Measurements from ENCODE around the gene CREG1.

The CREG1 gene

GRCh38 chr1:167545349-167545748 is 8.2 kb downstream of the CREG1 start:
- no peak overlapping the region for H2BK12ac ChIP-seq (ENCODE audit: low read length in 2 of 2)
- no peak overlapping the region for H3K18ac ChIP-seq (ENCODE audit: low read depth in 1 of 2, low read length in 2 of 2)
- H2BK15ac ChIP-seq (ENCODE audit: low read depth, poor library complexity, severe bottlenecking): no peak overlapping the region
- no peak overlapping the region for H2BK5ac ChIP-seq (ENCODE audit: low read depth, low read length, poor library complexity, severe bottlenecking)
- H3K4me1 ChIP-seq (ENCODE audit: control insufficient read depth, insufficient read depth, low read depth, low read length): peaks cover 2% of the 10 kb centered on the region
- H2AFZ ChIP-seq (ENCODE audit: low read depth, low read length): no peak overlapping the region
- H3K9me3 ChIP-seq (ENCODE audit: control insufficient read depth, low read length): no peaks in the 10 kb centered on the region
- no peak overlapping the region for H3K23ac ChIP-seq (ENCODE audit: low read length in 2 of 2)
- H3K36me3 ChIP-seq (ENCODE audit: control insufficient read depth in 1 of 2, insufficient read depth in 2 of 2, low read depth in 1 of 2, low read length in 2 of 2): peaks cover 0 to 44% of the 10 kb centered on the region in 2 experiments
- no peak overlapping the region for H3K4me3 ChIP-seq (ENCODE audit: insufficient read depth in 1 of 2, low read depth in 1 of 2, low read length in 2 of 2)
- no peak overlapping the region for H2AK5ac ChIP-seq (ENCODE audit: low read length, severe bottlenecking)
- H4K8ac ChIP-seq (ENCODE audit: low read length): no peak overlapping the region
- no peak overlapping the region for H4K91ac ChIP-seq (ENCODE audit: low read length)
- no peaks in the 10 kb centered on the region for H3K79me1 ChIP-seq (replicated peaks; ENCODE audit: low read length, poor library complexity, severe bottlenecking)
- H3K27ac ChIP-seq (ENCODE audit: low read length, poor library complexity, severe bottlenecking): no peak overlapping the region
- H3K27me3 ChIP-seq (ENCODE audit: control insufficient read depth in 1 of 2, insufficient read depth in 1 of 2, low read length in 2 of 2): no peaks in the 10 kb centered on the region
- no peak overlapping the region for H3K9ac ChIP-seq (ENCODE audit: low read length)
- no peak overlapping the region for H2BK120ac ChIP-seq (ENCODE audit: low read depth, low read length)
- WGBS: 76% methylated on average over 4 of the region's 4 CpGs
- no peak overlapping the region for H3K4me2 ChIP-seq (ENCODE audit: low read length, poor library complexity, severe bottlenecking)
- no peak for DNase-seq
- H3K14ac ChIP-seq (ENCODE audit: low read length in 2 of 2): no peak overlapping the region
- H3K4ac ChIP-seq (ENCODE audit: low read depth in 1 of 2, low read length in 2 of 2): no peak overlapping the region

DNA sequence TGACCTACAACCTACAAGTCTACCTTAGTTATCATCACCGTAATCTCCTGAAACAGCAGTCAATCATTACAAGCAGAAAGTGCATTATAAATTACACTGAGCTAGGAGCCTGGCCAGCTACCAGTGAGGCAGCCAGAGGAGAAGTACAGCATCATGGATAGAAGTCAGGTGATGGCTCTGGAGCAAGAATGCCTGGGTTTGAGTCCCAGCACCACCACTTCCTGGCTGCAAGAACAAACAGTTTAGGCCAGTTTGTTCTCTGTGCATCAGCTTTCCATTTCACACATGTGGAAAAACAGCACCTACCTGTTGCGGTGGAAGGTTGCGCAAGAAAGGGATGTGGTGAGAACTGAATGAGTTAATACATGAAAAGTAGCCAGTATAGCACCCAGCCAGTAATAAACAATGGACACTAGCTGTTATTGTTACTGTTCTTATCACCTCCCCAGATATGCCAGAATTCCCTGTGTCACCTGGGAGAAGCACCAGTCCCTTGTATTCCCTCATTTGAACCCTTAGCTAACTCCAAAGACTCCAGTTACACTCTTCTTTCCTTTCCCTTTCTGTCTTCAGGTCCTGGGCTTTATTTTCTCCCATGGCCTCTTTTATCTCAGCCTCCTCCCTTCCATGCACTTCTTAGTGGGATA is 9.0 kb downstream of the CREG1 start:
- no peak overlapping the region for H4K91ac ChIP-seq (ENCODE audit: low read length)
- no peak overlapping the region for H2BK12ac ChIP-seq (ENCODE audit: low read length in 2 of 2)
- H3K23ac ChIP-seq (ENCODE audit: low read length in 2 of 2): no peak overlapping the region
- H3K4me1 ChIP-seq (ENCODE audit: control insufficient read depth, insufficient read depth, low read depth, low read length): peaks cover 2% of the 10 kb centered on the region
- H2BK15ac ChIP-seq (ENCODE audit: low read depth, poor library complexity, severe bottlenecking): no peak overlapping the region
- no peaks in the 10 kb centered on the region for H3K9me3 ChIP-seq (ENCODE audit: control insufficient read depth, low read length)
- no CpG with 5 or more reads among the region's 3 CpGs for WGBS
- H2BK120ac ChIP-seq (ENCODE audit: low read depth, low read length): no peak overlapping the region
- no peak overlapping the region for H3K14ac ChIP-seq (ENCODE audit: low read length in 2 of 2)
- no peak for DNase-seq
- H3K27ac ChIP-seq (ENCODE audit: low read length, poor library complexity, severe bottlenecking): no peak overlapping the region
- H3K27me3 ChIP-seq (ENCODE audit: control insufficient read depth in 1 of 2, insufficient read depth in 1 of 2, low read length in 2 of 2): no peaks in the 10 kb centered on the region
- H2AK5ac ChIP-seq (ENCODE audit: low read length, severe bottlenecking): no peak overlapping the region
- H3K4ac ChIP-seq (ENCODE audit: low read depth in 1 of 2, low read length in 2 of 2): no peak overlapping the region
- H3K4me3 ChIP-seq (ENCODE audit: insufficient read depth in 1 of 2, low read depth in 1 of 2, low read length in 2 of 2): no peak overlapping the region
- no peak overlapping the region for H3K18ac ChIP-seq (ENCODE audit: low read depth in 1 of 2, low read length in 2 of 2)
- no peak overlapping the region for H3K4me2 ChIP-seq (ENCODE audit: low read length, poor library complexity, severe bottlenecking)
- H4K8ac ChIP-seq (ENCODE audit: low read length): no peak overlapping the region
- H3K9ac ChIP-seq (ENCODE audit: low read length): no peak overlapping the region
- H2AFZ ChIP-seq (ENCODE audit: low read depth, low read length): no peak overlapping the region
- peaks cover 0 to 44% of the 10 kb centered on the region in 2 experiments for H3K36me3 ChIP-seq (ENCODE audit: control insufficient read depth in 1 of 2, insufficient read depth in 2 of 2, low read depth in 1 of 2, low read length in 2 of 2)
- H3K79me1 ChIP-seq (replicated peaks; ENCODE audit: low read length, poor library complexity, severe bottlenecking): no peaks in the 10 kb centered on the region
- H2BK5ac ChIP-seq (ENCODE audit: low read depth, low read length, poor library complexity, severe bottlenecking): no peak overlapping the region

- Histone ChIP-seq H3K27ac (ENCODE audit: low read length, poor library complexity, severe bottlenecking) (no peak overlapping the region), H2BK120ac (ENCODE audit: low read depth, low read length) (no peak overlapping the region), H3K9ac (ENCODE audit: low read length) (no peak overlapping the region), H3K4ac (ENCODE audit: low read depth in 1 of 2, low read length in 2 of 2) (no peak overlapping the region), H4K8ac (ENCODE audit: low read length) (no peak overlapping the region), H4K91ac (ENCODE audit: low read length) (no peak overlapping the region), H2AFZ (ENCODE audit: low read depth, low read length) (no peak overlapping the region), H2BK5ac (ENCODE audit: low read depth, low read length, poor library complexity, severe bottlenecking) (no peak overlapping the region), H3K36me3 (ENCODE audit: control insufficient read depth in 1 of 2, insufficient read depth in 2 of 2, low read depth in 1 of 2, low read length in 2 of 2) (peaks cover 0 to 44% of the 10 kb centered on the region in 2 experiments), H3K4me3 (ENCODE audit: insufficient read depth in 1 of 2, low read depth in 1 of 2, low read length in 2 of 2) (no peak overlapping the region), H3K23ac (ENCODE audit: low read length in 2 of 2) (no peak overlapping the region), H3K4me1 (ENCODE audit: control insufficient read depth, insufficient read depth, low read depth, low read length) (peaks cover 2% of the 10 kb centered on the region), H3K9me3 (ENCODE audit: control insufficient read depth, low read length) (no peaks in the 10 kb centered on the region), H3K79me1 (replicated peaks; ENCODE audit: low read length, poor library complexity, severe bottlenecking) (no peaks in the 10 kb centered on the region), H3K14ac (ENCODE audit: low read length in 2 of 2) (no peak overlapping the region), H3K27me3 (ENCODE audit: control insufficient read depth in 1 of 2, insufficient read depth in 1 of 2, low read length in 2 of 2) (no peaks in the 10 kb centered on the region), H2BK15ac (ENCODE audit: low read depth, poor library complexity, severe bottlenecking) (no peak overlapping the region), H2AK5ac (ENCODE audit: low read length, severe bottlenecking) (no peak overlapping the region), H2BK12ac (ENCODE audit: low read length in 2 of 2) (no peak overlapping the region), H3K18ac (ENCODE audit: low read depth in 1 of 2, low read length in 2 of 2) (no peak overlapping the region), H3K4me2 (ENCODE audit: low read length, poor library complexity, severe bottlenecking) (no peak overlapping the region)
- DNase-seq: no peak
- WGBS: 91% methylated on average over 13 of the region's 13 CpGs
These were observed 10.2 kb downstream of the CREG1 start for GRCh38 chr1:167543199-167543990.

DNA sequence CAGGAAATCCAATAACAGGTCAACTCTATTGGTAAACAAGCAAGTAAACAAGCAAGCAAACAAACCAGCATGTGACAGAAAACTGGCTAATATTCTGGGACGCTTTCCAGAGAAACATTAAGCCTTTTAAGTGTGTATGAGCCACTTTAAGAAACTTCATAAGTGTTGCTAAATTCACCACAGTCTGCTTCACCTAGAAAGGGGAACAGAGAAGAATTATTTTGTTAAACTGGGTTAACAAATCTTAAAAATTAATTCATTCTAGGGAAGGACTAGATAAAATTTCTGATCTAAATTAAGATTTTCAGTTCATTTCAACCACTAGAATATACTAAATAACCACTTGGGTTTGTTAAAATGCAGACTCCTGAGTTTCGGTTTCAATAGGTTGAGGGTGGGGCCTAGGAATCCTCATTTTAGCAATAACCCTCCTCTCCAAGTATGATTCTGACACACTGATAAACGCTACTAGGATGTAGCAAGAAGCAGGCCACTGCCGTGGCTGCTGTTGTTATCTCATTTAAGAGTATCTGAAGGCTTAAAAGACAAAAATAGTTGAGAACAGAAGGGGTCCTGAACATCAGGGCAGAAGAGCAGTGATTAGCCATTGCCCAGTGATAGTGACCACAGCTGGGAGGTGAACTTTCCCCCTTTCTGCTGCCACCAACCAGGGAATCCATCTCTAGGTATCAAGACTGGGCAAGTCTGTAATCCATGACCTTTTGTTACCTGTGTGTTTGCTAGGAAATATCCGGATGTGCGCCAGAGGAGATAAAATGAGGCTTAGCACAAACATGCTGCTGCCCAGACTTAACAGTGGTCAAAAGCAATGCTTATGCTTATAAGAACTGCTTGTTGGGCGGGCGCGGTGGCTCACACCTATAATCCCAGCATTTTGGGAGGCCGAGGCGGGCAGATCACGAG is 11.2 kb downstream of the CREG1 start:
- no peaks in the 10 kb centered on the region for H3K27me3 ChIP-seq (ENCODE audit: control insufficient read depth in 1 of 2, insufficient read depth in 1 of 2, low read length in 2 of 2)
- DNase-seq: no peak
- H3K4ac ChIP-seq (ENCODE audit: low read depth in 1 of 2, low read length in 2 of 2): no peak overlapping the region
- H3K4me2 ChIP-seq (ENCODE audit: low read length, poor library complexity, severe bottlenecking): no peak overlapping the region
- peaks cover 2% of the 10 kb centered on the region for H3K4me1 ChIP-seq (ENCODE audit: control insufficient read depth, insufficient read depth, low read depth, low read length)
- WGBS: 92% methylated on average over 11 of the region's 12 CpGs
- H3K23ac ChIP-seq (ENCODE audit: low read length in 2 of 2): no peak overlapping the region
- H2BK12ac ChIP-seq (ENCODE audit: low read length in 2 of 2): no peak overlapping the region
- H2BK5ac ChIP-seq (ENCODE audit: low read depth, low read length, poor library complexity, severe bottlenecking): no peak overlapping the region
- no peak overlapping the region for H3K9ac ChIP-seq (ENCODE audit: low read length)
- no peak overlapping the region for H3K27ac ChIP-seq (ENCODE audit: low read length, poor library complexity, severe bottlenecking)
- no peak overlapping the region for H3K4me3 ChIP-seq (ENCODE audit: insufficient read depth in 1 of 2, low read depth in 1 of 2, low read length in 2 of 2)
- no peaks in the 10 kb centered on the region for H3K79me1 ChIP-seq (replicated peaks; ENCODE audit: low read length, poor library complexity, severe bottlenecking)
- no peak overlapping the region for H2AK5ac ChIP-seq (ENCODE audit: low read length, severe bottlenecking)
- no peak overlapping the region for H2BK15ac ChIP-seq (ENCODE audit: low read depth, poor library complexity, severe bottlenecking)
- H3K36me3 ChIP-seq (ENCODE audit: control insufficient read depth in 1 of 2, insufficient read depth in 2 of 2, low read depth in 1 of 2, low read length in 2 of 2): peaks cover 0 to 42% of the 10 kb centered on the region in 2 experiments
- H4K8ac ChIP-seq (ENCODE audit: low read length): no peak overlapping the region
- H3K14ac ChIP-seq (ENCODE audit: low read length in 2 of 2): no peak overlapping the region
- no peak overlapping the region for H4K91ac ChIP-seq (ENCODE audit: low read length)
- H2BK120ac ChIP-seq (ENCODE audit: low read depth, low read length): no peak overlapping the region
- H3K18ac ChIP-seq (ENCODE audit: low read depth in 1 of 2, low read length in 2 of 2): no peak overlapping the region
- H2AFZ ChIP-seq (ENCODE audit: low read depth, low read length): no peak overlapping the region
- no peaks in the 10 kb centered on the region for H3K9me3 ChIP-seq (ENCODE audit: control insufficient read depth, low read length)

All from mesenchymal stem cell (in vitro differentiated cells and primary cell).